ENCODE measurements around the gene CLEC3B.

DNA sequence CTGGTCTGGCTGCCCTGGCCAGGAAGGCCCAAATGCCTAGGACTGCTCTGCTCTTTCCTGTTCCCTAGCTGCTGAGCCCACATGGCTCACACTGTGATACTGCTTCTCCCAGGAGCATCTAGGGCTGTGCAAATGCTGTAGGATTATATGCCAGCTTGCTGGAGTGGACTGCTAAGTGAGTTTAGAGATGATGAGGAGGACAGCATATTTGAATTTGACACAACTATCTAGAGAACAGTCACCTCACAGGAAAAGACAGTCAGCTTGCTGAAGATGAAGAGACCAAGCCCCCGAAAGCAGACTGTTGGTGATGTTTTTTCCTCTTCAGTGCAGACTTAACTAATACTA, 39.2 kb downstream of the CLEC3B start:
- TF ChIP-seq, protein P1, sequence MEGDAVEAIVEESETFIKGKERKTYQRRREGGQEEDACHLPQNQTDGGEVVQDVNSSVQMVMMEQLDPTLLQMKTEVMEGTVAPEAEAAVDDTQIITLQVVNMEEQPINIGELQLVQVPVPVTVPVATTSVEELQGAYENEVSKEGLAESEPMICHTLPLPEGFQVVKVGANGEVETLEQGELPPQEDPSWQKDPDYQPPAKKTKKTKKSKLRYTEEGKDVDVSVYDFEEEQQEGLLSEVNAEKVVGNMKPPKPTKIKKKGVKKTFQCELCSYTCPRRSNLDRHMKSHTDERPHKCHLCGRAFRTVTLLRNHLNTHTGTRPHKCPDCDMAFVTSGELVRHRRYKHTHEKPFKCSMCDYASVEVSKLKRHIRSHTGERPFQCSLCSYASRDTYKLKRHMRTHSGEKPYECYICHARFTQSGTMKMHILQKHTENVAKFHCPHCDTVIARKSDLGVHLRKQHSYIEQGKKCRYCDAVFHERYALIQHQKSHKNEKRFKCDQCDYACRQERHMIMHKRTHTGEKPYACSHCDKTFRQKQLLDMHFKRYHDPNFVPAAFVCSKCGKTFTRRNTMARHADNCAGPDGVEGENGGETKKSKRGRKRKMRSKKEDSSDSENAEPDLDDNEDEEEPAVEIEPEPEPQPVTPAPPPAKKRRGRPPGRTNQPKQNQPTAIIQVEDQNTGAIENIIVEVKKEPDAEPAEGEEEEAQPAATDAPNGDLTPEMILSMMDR (IDR thresholded peaks at IDR 0.05): no peak
- TF ChIP-seq POLR2A (IDR thresholded peaks at IDR 0.05) (no peak), POLR2AphosphoS5 (IDR thresholded peaks at IDR 0.05) (no peak), EP300 (IDR thresholded peaks at IDR 0.05) (no peak)
